Activated naive CD4-positive, alpha-beta T cell treated with anti-CD3 and anti-CD28 coated beads for 36 hours (primary cell): ENCODE measurements around the gene GTF3C5. TPM values are rescaled to one million over a fixed set of nuclear protein-coding genes. Genes with fewer than 3 reads are reported as not detected.

ENCODE experiments used
- CTCF ChIA-PET: fragments of 350-600 bp; sonication (Branson Sonifier 250); formaldehyde crosslinking; loops from one replicate; lab custom pipeline; 2021; ENCODE audit warnings: antibody characterized with exemption; lab: Charles Lee
- DNase-seq: peaks from one replicate; pipeline ENCODE4 v3.0.0-alpha.2; 2020
- H3K27ac Mint-ChIP-seq: one replicate; pipeline ENCODE4 v1.8.0; 2021; ENCODE audit warnings: mild to moderate bottlenecking, mixed read lengths
- H3K27me3 Mint-ChIP-seq: one replicate; pipeline ENCODE4 v1.8.0; 2021; ENCODE audit warnings: low read depth, mixed read lengths
- H3K36me3 Mint-ChIP-seq: one replicate; pipeline ENCODE4 v1.8.0; 2021; ENCODE audit warnings: low read depth, mixed read lengths
- H3K4me1 Mint-ChIP-seq: one replicate; pipeline ENCODE4 v1.8.0; 2021; ENCODE audit warnings: low read depth, mixed read lengths
- H3K4me3 Mint-ChIP-seq: one replicate; pipeline ENCODE4 v1.8.0; 2021; ENCODE audit warnings: mild to moderate bottlenecking, moderate library complexity, mixed read lengths
- H3K9me3 Mint-ChIP-seq: one replicate; pipeline ENCODE4 v1.8.0; 2021; ENCODE audit warnings: mixed read lengths
- intact Hi-C: fragments of 100-400 bp; cut with micrococcal nuclease; formaldehyde crosslinking; loops from one replicate; pipeline ENCODE4 v1.15.1; 2023
- total RNA-seq, 2 experiments: library from RNA; stranded (reverse); gene quantifications; one replicate each; pipeline ENCODE4 v1.2.3, GENCODE V29; 2021

GTF3C5 gene
- total RNA-seq, 2 experiments from 2014 or later: 102 to 108 TPM

DNA sequence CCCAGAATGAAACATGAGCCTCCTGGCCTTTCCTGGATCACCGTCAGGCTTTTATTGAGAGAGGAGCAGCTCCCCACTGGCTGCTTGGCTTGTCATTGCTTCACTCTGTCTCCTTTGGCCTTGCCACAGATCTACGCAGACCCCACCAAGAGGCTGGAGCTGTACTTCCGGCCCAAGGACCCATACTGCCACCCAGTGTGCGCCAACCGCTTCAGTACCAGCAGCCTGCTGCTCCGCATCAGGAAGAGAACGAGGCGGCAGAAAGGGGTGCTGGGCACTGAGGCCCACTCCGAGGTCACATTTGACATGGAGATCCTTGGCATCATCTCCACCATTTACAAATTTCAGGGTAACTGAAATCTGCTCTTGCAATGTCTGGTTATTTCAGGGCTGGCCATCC, 11.2 kb downstream of the GTF3C5 start:
- no peaks in the 10 kb centered on the region for H3K9me3 Mint-ChIP-seq
- intact Hi-C loops: no loop called here
- no peaks in the 10 kb centered on the region for H3K27me3 Mint-ChIP-seq
- CTCF ChIA-PET: interaction anchor here (4.5 kb wide), 1 partner anchor 103 kb away, joined by 18 read pairs; no protein-coding TSS in a partner anchor
- peaks cover 31% of the 10 kb centered on the region for H3K36me3 Mint-ChIP-seq
- DNase-seq: no peak
- H3K4me3 Mint-ChIP-seq: no peak overlapping the region
- peaks cover 6% of the 10 kb centered on the region for H3K4me1 Mint-ChIP-seq
- no peak overlapping the region for H3K27ac Mint-ChIP-seq

DNA sequence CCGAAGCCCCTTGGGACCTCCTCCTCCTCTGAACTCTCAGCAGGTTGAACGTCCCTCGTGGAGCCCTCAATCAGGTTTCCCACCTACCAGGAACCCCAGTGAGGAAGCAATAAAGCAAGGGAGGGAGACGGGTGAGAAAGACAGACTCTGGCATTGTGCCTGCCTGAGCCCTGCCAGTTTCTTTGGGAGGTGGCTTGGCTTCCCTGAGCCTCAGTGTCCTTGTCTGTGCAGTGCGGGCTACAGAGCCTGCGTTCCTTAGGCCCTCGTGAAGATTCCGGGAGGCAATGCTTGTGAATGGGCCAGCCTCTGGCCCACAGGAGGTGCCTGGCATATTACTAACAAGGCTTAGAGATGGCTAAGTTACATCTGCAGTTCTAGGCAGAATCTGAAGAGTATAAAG, 11.9 kb downstream of the GTF3C5 start:
- no peak for DNase-seq
- H3K4me3 Mint-ChIP-seq: no peak overlapping the region
- peaks cover 4% of the 10 kb centered on the region for H3K4me1 Mint-ChIP-seq
- CTCF ChIA-PET: interaction anchor here (4.5 kb wide), 1 partner anchor 102 kb away, joined by 18 read pairs; no protein-coding TSS in a partner anchor
- intact Hi-C loops: no loop called here
- H3K27ac Mint-ChIP-seq: no peak overlapping the region
- peaks cover 31% of the 10 kb centered on the region for H3K36me3 Mint-ChIP-seq
- no peaks in the 10 kb centered on the region for H3K9me3 Mint-ChIP-seq
- H3K27me3 Mint-ChIP-seq: no peaks in the 10 kb centered on the region

GRCh38 chr9:133043449-133044035, 12.7 kb downstream of the GTF3C5 start:
- H3K9me3 Mint-ChIP-seq: no peaks in the 10 kb centered on the region
- CTCF ChIA-PET: interaction anchor here (0.7 to 1.4 kb wide), 2 partner anchors 13 to 101 kb away, joined by 3 read pairs; no protein-coding TSS in a partner anchor
- H3K4me1 Mint-ChIP-seq: peaks cover 4% of the 10 kb centered on the region
- H3K27me3 Mint-ChIP-seq: no peaks in the 10 kb centered on the region
- H3K27ac Mint-ChIP-seq: no peak overlapping the region
- intact Hi-C loops: no loop called here
- H3K36me3 Mint-ChIP-seq: peaks cover 31% of the 10 kb centered on the region
- no peak overlapping the region for H3K4me3 Mint-ChIP-seq
- no peak for DNase-seq

DNA sequence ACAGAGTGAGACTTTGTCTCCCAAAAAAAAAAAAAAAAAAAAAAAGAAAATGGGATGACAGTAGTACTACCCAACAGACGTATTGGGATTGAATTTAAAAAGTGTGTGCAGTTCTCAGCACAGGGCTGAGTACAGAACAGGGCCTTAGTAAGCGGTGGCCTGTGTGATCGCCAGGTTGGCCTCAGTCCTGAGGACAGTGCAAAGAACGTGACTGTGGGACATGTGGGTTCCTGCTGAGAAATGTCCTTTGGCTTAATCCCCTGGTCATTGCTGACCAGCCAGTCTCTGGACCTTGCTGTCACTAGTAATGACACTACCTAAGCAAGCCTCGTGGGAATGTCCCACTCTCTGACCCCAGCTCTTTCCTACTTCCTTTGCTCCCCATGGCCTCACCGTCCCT, 13.3 kb downstream of the GTF3C5 start:
- DNase-seq: no peak
- no peak overlapping the region for H3K27ac Mint-ChIP-seq
- H3K36me3 Mint-ChIP-seq: peaks cover 31% of the 10 kb centered on the region
- peaks cover 4% of the 10 kb centered on the region for H3K4me1 Mint-ChIP-seq
- CTCF ChIA-PET: interaction anchor here (0.7 to 1.4 kb wide), 2 partner anchors 14 to 100 kb away, joined by 3 read pairs; no protein-coding TSS in a partner anchor
- no peaks in the 10 kb centered on the region for H3K27me3 Mint-ChIP-seq
- intact Hi-C loops: no loop called here
- no peak overlapping the region for H3K4me3 Mint-ChIP-seq
- no peaks in the 10 kb centered on the region for H3K9me3 Mint-ChIP-seq

- H3K9me3 Mint-ChIP-seq: no peaks in the 10 kb centered on the region
- H3K4me1 Mint-ChIP-seq: peaks cover 4% of the 10 kb centered on the region
- CTCF ChIA-PET: interaction anchor here (1.4 kb wide), 1 partner anchor 100 kb away, joined by 3 read pairs; no protein-coding TSS in a partner anchor
- no peak overlapping the region for H3K27ac Mint-ChIP-seq
- no peaks in the 10 kb centered on the region for H3K27me3 Mint-ChIP-seq
- H3K4me3 Mint-ChIP-seq: no peak overlapping the region
- intact Hi-C loops: no loop called here
- no peak for DNase-seq
- peaks cover 34% of the 10 kb centered on the region for H3K36me3 Mint-ChIP-seq
Observed at GRCh38 chr9:133044661-133045060, 13.9 kb downstream of the GTF3C5 start.

GRCh38 chr9:133045132-133045531, 14.3 kb downstream of the GTF3C5 start:
- Mint-ChIP-seq H3K4me3 (no peak overlapping the region), H3K9me3 (no peaks in the 10 kb centered on the region), H3K27ac (no peak overlapping the region), H3K4me1 (peaks cover 4% of the 10 kb centered on the region), H3K36me3 (peaks cover 38% of the 10 kb centered on the region), H3K27me3 (no peaks in the 10 kb centered on the region)
- DNase-seq: no peak
- CTCF ChIA-PET: interaction anchor here (1.4 kb wide), 1 partner anchor 99 kb away, joined by 3 read pairs; no protein-coding TSS in a partner anchor
- intact Hi-C loops: no loop called here

- CTCF ChIA-PET: interaction anchor here (0.9 kb wide), 1 partner anchor 24 kb away, joined by 5 read pairs; no protein-coding TSS in a partner anchor
- no peaks in the 10 kb centered on the region for H3K9me3 Mint-ChIP-seq
- no peak for DNase-seq
- intact Hi-C loops: no loop called here
- peaks cover 4% of the 10 kb centered on the region for H3K4me1 Mint-ChIP-seq
- H3K36me3 Mint-ChIP-seq: peaks cover 39% of the 10 kb centered on the region
- H3K27me3 Mint-ChIP-seq: no peaks in the 10 kb centered on the region
- no peak overlapping the region for H3K4me3 Mint-ChIP-seq
- H3K27ac Mint-ChIP-seq: no peak overlapping the region
Observed at GRCh38 chr9:133046196-133046899, 15.6 kb downstream of the GTF3C5 start.

DNA sequence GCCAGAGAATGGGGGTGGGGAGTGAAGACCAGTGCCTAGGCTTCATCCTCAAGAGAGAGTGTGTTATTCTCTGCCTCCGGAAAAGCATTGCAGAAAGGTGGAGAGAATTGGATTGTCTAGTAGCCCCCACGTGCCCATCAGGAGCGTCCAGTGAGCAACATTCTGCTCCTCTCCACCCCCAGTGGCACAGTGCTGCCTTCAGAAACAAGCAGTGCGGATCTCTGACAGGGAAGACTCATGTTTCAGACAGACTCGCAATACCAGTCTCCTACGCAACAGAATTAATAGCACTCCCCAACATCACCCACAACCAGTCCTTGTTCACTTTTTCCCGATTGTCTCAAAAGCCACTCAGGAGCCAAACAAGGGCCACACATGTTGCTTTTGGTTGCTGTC, 16.1 kb downstream of the GTF3C5 start:
- intact Hi-C loops: no loop called here
- Mint-ChIP-seq H3K27ac (no peak overlapping the region), H3K4me3 (no peak overlapping the region), H3K4me1 (peaks cover 4% of the 10 kb centered on the region), H3K27me3 (no peaks in the 10 kb centered on the region), H3K9me3 (no peaks in the 10 kb centered on the region), H3K36me3 (peaks cover 40% of the 10 kb centered on the region)
- CTCF ChIA-PET: no interaction called here
- DNase-seq: no peak

DNA sequence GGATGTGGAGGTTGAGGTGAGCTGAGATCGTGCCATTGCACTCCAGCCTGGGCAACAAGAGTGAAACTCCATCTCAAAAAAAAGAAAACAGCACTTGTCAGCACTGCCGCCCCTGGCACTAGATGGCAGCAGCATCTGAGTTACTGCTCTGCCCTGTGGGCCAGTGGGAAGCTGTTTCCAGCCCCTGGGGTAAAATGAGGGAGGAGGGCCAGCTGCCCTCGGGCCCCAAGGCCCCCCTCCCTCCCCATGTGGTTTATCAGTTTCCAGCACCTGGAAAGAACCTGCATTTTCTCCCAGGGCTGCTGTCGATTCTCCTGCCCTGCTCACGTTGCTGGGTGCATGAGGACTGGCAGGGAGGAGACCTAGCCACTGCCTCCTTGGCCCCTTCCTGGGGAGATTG, 17.8 kb downstream of the GTF3C5 start:
- intact Hi-C loops: loop anchor here (1.0 kb wide), 1 partner anchor 99 kb away; no protein-coding TSS in a partner anchor
- Mint-ChIP-seq H3K4me1 (peaks cover 4% of the 10 kb centered on the region), H3K4me3 (no peak overlapping the region), H3K27me3 (no peaks in the 10 kb centered on the region), H3K9me3 (no peaks in the 10 kb centered on the region), H3K36me3 (peaks cover 33% of the 10 kb centered on the region), H3K27ac (no peak overlapping the region)
- peak; percentile 49 for DNase-seq
- CTCF ChIA-PET: interaction anchor here (0.6 to 1.6 kb wide), 4 partner anchors 8 to 172 kb away, joined by 3 to 6 read pairs (median 5); partner anchors contain the start of gene GTF3C5

- Mint-ChIP-seq H3K4me3 (no peak overlapping the region), H3K36me3 (peaks cover 35% of the 10 kb centered on the region), H3K27me3 (no peaks in the 10 kb centered on the region), H3K4me1 (peaks cover 4% of the 10 kb centered on the region), H3K27ac (no peak overlapping the region), H3K9me3 (no peaks in the 10 kb centered on the region)
- DNase-seq: no peak
- CTCF ChIA-PET: interaction anchor here (0.6 to 1.6 kb wide), 5 partner anchors 8 to 172 kb away, joined by 3 to 6 read pairs (median 4); partner anchors contain the start of gene GTF3C5
- intact Hi-C loops: no loop called here
Observed at GRCh38 chr9:133049043-133049442, 18.2 kb downstream of the GTF3C5 start.

GRCh38 chr9:133050142-133050541, 19.3 kb downstream of the GTF3C5 start:
- CTCF ChIA-PET: interaction anchor here (0.9 to 1.1 kb wide), 2 partner anchors 14 to 94 kb away, joined by 3 read pairs; no protein-coding TSS in a partner anchor
- DNase-seq: no peak
- Mint-ChIP-seq H3K27ac (no peak overlapping the region), H3K9me3 (no peaks in the 10 kb centered on the region), H3K4me1 (no peaks in the 10 kb centered on the region), H3K27me3 (no peaks in the 10 kb centered on the region), H3K36me3 (peaks cover 29% of the 10 kb centered on the region), H3K4me3 (no peak overlapping the region)
- intact Hi-C loops: no loop called here

GRCh38 chr9:133050781-133051180, 20.0 kb downstream of the GTF3C5 start:
- no peaks in the 10 kb centered on the region for H3K27me3 Mint-ChIP-seq
- H3K9me3 Mint-ChIP-seq: no peaks in the 10 kb centered on the region
- CTCF ChIA-PET: interaction anchor here (0.9 kb wide), 1 partner anchor 93 kb away, joined by 3 read pairs; no protein-coding TSS in a partner anchor
- peaks cover 26% of the 10 kb centered on the region for H3K36me3 Mint-ChIP-seq
- no peak overlapping the region for H3K27ac Mint-ChIP-seq
- intact Hi-C loops: no loop called here
- no peak for DNase-seq
- no peak overlapping the region for H3K4me3 Mint-ChIP-seq
- peaks cover 3% of the 10 kb centered on the region for H3K4me1 Mint-ChIP-seq
